ENCODE results near the gene TPD52L3. TPM values are rescaled to one million over a fixed set of nuclear protein-coding genes. Genes with fewer than 3 reads are reported as not detected.

TPD52L3 gene
- total RNA-seq, result not detected
- long read RNA-seq, result 0 reads

DNA sequence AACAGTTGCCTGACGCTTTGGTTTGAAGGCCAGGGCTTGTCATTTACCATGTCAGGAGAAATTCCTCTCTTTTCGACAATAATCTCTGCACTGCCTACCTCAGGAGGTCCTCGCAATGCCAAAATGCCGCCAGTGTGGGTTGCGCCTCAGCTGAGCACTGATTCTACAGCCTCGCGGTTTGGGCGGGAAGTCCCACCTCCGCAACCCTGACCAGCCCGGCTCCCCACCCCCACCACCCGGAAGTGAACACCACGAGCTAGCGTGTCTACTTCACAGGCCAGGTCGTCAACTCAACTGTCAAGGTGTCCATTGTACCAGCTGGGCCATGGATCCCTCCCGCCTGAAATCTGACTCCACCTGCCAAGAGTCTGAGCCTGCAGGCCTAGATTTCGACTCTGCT is at the start of gene TPD52L3:
TPD52L3 (plus strand) TSS at position 273 of the 400 bp plus-strand sequence. CDS start 221 bp downstream, outside the sequence.
- no peak for ATAC-seq (ENCODE audit: poor library complexity)
- intact Hi-C loops (cut with DNase I), result no loop called here
- no peak for DNase-seq

DNA sequence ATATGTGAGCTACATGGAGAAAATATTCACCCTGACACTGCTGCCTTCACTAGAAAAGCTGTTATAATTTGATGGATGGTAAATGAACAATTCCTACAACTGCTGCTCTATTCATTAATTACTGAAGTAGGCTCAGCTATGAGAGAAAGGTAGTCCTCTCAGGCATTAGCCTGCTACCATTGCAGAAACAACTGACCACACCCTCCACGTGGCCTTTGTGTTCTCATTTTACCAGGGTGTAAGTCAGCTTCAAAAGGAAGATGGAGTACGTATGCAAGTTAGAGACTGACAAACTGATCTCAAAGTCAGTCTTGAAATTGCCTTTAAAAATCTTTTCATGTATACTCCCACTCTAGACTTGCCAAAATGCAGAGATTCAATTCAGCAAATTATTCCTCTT is 26.3 kb upstream of the TPD52L3 start:
- ATAC-seq (ENCODE audit: poor library complexity), result no peak
- no peak for DNase-seq
- intact Hi-C loops (cut with DNase I), result no loop called here

DNA sequence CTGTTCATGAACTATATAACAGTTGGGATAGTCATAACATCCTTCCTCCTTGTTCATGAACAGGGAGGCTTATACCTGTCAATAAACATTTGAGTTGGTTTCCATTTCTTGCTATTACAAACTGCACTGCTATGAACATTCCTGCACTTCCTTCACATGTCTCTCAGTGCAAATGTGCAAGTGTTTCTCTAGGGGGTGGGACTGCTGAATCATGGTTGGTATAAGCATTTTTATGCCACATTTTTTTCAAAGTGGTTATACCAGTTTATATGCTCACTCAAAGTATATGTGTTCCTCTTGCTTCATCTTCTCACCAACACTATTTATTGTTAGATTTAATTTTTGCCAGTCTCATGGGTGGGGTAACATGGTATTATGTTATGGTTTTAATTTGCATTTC is 25.8 kb upstream of the TPD52L3 start:
- intact Hi-C loops (cut with DNase I), result no loop called here

DNA sequence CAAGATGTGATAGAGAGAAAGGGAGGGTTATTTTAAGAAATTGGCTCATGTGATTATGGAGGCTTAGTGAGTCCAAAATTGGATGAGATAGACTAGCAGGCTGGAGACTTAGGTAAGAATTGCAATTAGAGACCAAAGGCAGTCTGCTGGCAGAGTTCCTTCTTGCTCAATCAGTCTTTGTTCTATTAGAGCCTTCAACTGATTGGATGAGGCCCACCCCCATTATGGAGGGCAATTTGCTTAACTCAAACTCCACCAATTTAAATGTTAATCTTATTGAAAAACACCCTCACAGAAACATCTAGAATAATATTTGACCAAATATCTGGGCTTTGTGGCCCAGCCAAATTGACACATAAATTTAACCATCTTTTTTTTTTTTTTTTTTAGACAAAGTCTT is 23.9 kb upstream of the TPD52L3 start:
- ATAC-seq (ENCODE audit: poor library complexity) (no peak), DNase-seq (no peak)
- intact Hi-C loops (cut with DNase I), result no loop called here

More for the DNA sequence above, 25.8 kb upstream of the TPD52L3 start:
- DNase-seq, result no peak
- ATAC-seq (ENCODE audit: poor library complexity), result no peak

DNA sequence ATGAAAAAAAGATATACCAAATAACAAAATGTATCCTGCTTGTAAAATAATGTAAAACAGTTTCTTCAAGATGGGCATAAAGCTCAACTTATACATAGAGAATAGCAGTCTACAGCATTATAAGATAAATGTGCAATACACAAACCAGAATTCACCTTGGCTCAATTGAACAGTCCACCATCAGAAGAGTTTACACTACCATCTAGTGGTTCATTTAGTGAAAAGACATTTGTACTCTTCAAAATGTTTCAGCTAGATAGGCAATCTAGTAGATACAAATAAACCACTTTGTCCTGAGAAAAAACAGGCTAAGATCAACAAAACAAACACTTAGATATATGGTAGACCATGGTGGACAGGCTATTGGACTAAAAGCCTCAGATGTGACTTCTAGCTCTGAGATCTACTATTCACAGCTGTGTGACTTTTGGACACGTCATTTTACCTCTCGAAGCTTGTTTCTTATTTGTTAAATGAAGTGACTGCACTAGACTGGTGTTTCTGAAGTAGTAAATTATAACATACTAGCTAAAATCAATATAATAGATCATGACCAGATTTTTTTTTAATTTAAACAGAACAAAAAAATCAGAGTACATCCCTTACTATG is 22.1 kb upstream of the TPD52L3 start:
- no peak for DNase-seq
- peak; percentile 73 for ATAC-seq (ENCODE audit: poor library complexity)
- intact Hi-C loops (cut with DNase I), result loop anchor here (2.0 to 5.0 kb wide), 3 partner anchors 109 to 419 kb away; no protein-coding TSS in a partner anchor

DNA sequence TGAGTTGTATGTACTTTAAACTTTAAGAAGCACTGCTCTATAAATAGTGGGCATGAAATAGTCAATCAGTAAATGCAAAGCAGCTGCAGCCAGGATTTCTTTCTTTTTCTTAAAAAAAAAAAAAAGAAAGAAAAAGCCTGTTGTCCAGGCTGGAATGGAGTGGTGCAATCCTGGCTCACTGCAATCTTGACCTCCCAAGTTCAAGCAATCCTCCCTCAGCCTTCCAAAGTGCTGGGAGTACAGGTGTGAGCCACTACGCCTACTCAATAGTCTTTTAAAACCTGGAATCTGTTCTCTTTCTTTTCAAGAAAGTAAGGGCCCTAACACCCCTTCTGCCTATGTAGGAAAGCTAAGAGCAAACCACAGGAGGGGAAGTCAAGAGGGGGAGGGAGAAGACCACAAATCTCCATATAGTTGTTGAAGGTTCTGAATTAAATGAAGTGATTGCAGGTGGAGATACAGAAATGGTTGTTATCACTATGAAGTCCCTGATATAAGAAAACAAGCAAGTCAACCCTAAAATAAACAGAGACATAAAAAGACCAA is 20.6 kb upstream of the TPD52L3 start:
- DNase-seq (no peak), ATAC-seq (ENCODE audit: poor library complexity) (no peak)
- intact Hi-C loops (cut with DNase I), result loop anchor here (2.0 to 5.0 kb wide), 3 partner anchors 110 to 420 kb away; no protein-coding TSS in a partner anchor

DNA sequence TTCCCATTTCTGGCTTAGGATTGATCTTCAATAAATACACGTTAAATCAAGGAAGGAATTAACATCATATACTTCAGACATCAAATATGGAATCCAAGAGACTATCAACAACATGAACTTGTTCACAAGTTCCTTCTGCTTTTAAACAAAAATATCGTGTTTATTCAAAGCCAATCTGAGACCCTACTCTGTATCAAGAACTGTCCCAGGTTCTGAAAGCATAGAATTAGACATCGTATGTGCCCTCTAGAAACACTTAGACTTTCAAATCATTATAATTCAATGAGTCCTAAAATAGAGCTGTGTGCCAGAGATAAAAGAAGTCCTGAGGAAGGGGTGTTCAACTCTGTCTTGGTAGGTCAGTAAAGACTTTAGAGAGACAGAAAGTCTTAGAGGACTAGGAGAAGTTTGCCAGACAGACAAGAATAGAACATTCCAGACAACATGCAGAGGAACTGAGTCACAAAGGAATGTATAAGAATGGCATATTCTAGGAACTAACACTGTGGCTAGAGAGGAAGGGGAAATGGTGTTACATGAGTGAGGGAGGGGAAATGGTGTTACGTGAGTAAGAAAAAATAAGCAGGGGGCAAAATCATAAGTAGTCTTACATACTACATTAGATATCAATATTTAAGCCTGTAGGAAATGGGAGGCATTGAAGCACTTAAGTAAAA is 2.9 kb downstream of the TPD52L3 start:
- intact Hi-C loops (cut with DNase I), result no loop called here
- ATAC-seq (ENCODE audit: poor library complexity) (no peak), DNase-seq (no peak)

DNA sequence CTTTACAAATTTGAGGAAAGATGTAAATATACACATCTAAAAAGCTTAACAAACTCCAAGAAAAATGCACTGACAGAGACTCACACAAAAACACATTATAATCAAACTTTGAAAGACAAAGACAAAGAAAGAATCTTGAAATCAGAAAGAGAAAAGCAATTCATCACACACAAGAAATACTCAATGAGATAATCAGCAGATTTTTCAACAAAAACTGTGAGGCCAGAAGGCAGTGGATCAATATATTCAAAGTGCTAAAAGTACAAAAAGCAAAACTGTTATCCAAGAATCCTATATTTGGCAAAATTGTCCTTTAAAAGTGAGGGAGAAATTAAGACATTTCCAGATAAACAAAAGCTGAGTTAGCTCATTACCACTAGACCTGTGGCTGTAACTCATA is 6.1 kb downstream of the TPD52L3 start:
- intact Hi-C loops (cut with DNase I), result no loop called here
- ATAC-seq (ENCODE audit: poor library complexity), result no peak
- DNase-seq, result no peak

DNA sequence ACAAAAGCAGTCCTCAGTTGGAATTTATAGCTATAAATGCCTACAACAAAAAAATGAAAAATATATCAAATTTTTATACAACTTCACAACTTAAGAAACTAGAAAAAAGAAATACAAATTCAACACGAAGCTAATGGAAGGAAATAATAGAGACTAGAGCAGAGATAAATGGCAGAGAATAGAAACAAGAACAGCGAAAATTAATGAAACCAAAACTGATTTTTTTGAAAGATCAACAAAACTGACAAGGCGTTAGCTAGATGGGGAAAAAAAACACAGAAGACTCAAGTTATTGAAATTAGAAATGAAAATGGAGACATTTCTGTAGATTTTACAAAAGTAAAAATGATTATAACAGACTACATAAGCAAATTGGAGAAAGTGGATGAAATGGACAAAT is 20.6 kb downstream of the TPD52L3 start:
- intact Hi-C loops (cut with DNase I), result no loop called here
- ATAC-seq (ENCODE audit: poor library complexity) (no peak), DNase-seq (no peak)

DNA sequence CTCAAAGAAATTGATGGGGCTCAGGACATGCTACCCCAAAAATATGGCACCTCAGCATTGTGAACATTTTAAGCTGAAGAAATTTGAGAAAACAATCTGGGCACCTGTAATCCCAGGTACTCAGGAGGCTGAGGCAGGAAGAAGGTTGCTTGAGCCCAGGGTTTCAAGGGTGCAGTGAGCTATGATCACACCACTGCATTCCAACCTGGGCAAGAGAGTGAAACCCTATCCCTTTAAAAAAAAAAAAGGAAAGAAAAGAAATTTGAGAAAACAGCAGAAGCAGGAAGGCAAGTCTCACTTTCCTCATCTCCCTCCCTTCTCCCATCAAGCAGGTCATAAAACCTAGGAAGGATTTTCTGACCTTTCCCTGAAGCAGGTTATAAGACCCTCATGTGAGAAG is 23.6 kb downstream of the TPD52L3 start:
- no peak for DNase-seq
- intact Hi-C loops (cut with DNase I), result loop anchor here (2.0 to 10.0 kb wide), 3 partner anchors 143 to 323 kb away; no protein-coding TSS in a partner anchor
- no peak for ATAC-seq (ENCODE audit: poor library complexity)

DNA sequence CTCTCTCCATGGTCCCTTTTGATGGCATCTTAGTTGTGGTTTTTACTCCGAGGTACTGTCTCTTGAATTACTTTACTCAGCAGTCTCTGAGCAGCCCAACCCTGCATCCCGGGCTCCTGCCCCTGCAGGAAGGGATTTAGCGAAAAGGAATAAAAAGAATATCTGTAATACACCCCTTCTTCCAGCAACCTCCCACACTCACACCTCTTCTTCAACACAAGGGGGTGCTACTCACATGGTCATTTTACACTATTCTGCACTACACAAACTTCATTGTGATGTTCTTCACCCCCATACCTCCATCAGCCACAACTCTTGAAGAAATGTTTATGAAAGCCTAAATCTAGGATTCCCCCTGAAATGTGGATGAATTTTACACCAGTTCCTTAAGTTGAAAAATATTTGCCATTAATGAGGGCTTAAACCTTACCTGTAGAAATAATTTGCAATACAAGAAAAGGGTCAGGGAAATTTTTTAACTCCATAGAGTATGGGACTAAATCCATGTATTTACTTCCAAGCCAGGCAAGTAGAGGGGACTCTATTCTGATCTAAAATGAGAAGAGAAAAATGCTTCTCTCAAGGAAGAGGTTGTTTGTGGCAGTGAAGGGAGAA is 26.0 kb downstream of the TPD52L3 start:
- no peak for DNase-seq
- peak; percentile 83 for ATAC-seq (ENCODE audit: poor library complexity)
- intact Hi-C loops (cut with DNase I), result loop anchor here (10.0 kb wide), 2 partner anchors 141 to 321 kb away; no protein-coding TSS in a partner anchor

DNA sequence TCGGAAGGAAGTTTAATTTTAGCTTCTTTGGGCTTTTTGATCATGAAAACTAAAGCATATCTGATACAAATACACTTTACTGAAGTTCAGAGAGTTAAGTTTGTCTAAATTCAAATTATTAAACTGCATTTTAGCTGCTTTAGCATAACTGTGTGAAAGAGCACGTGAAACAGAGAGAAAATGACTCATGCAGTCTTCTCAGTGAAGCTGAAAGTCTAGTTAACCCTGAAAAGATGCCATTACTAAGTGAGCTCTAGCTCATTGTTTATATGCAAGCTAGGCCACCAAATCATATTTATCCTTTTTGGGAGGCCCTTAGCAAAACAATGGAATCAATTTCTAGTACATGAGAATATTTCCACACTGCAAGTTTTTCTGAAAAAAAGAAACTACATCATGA is 27.6 kb downstream of the TPD52L3 start:
- no peak for ATAC-seq (ENCODE audit: poor library complexity)
- intact Hi-C loops (cut with DNase I), result loop anchor here (10.0 kb wide), 2 partner anchors 139 to 319 kb away; no protein-coding TSS in a partner anchor
- no peak for DNase-seq

DNA sequence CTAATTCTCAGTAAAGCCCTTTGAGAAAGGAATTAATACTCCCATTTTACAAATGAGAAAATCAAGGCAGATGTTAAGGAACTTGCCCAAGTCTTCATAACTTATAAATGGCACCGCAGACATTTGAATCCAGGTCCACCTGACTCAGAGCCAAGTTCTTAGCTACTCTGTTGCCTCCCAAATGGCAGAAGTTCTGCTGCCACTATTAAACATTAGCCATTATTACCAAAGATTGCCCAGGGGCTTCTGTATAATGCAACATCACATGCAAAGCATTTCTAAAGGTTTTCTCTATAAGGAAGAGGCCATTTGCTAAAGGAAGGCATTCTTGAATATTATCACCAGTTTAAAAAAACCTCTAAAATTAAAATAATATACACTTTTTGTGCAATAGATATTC is 28.3 kb downstream of the TPD52L3 start:
- DNase-seq, result no peak
- no peak for ATAC-seq (ENCODE audit: poor library complexity)
- intact Hi-C loops (cut with DNase I), result loop anchor here (10.0 kb wide), 2 partner anchors 138 to 318 kb away; no protein-coding TSS in a partner anchor

DNA sequence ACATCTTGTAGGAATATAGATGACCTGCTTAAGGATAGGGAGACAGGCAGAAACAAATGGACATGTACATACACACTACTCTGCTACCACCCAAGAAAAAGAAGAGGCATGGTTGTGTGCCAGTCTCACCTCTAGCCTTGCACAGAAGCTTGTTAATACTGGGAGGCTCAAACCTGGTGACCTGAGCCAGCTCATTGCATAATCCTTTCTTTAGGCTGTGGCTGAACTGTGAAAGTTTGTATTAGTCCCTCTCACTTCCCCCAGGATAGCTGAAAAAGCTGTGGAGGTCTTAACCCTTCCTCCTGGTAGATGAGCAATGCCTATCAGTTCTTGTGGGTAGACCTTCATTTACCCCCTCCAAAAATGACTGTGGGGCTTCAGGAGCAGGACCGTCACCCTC is 28.7 kb downstream of the TPD52L3 start:
- ATAC-seq (ENCODE audit: poor library complexity) (no peak), DNase-seq (no peak)
- intact Hi-C loops (cut with DNase I), result loop anchor here (10.0 kb wide), 2 partner anchors 138 to 318 kb away; no protein-coding TSS in a partner anchor

DNA sequence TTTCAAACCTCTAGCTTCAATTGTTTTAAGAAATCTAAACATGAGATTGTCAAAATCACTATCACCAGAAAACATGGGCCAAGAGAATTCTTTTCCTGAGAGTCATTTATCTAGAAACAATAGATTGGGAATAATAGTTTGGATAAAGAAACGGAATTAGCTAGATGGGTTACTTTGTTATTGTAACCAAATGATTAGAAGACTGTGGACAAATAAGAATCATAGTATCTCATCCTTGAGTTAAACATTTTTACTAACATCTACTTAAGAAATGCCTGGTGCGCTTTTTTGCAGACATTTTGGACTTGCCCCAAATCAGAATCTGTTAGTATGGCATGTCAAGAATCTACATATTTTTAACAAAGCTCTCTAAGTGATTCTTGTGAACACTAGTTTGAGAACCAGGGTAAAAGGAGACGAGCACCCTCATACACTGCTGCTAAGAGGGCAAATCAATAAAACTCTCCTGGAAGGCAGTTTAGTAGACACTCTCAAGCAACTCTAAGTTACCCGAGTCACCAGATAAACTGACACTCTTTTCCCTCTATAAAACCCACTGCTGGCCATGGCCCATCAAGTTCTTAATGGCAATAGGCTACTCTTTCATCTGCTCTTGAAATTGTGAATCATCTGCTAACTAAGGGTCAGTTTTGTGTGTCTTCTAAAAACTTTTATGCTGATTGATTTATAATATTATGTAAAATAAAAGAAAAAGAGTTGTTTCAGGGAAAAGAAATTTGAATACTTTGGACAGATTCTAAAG is 39.1 kb downstream of the TPD52L3 start:
- ATAC-seq (ENCODE audit: poor library complexity), result no peak
- DNase-seq, result no peak
- intact Hi-C loops (cut with DNase I), result no loop called here

DNA sequence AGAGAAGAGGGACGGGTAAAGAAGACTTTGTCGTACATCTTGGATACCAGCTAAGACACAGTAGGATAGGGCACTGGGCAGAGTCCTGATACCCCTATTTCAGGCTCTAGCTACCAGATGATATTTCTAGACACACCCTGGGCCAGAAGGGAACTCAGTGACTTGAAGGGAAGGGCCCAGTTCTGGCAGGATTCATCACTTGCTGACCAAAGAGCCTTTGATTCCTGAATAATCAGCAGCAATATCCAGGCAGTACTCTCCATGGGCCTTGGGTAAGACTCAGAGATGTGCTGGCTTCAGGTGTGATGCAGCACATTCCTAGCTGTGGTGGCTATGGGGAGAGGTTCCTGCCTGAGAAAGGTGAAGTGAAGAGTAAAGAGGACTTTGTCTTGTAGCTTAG is 40.7 kb downstream of the TPD52L3 start:
- intact Hi-C loops (cut with DNase I), result no loop called here
- DNase-seq (no peak), ATAC-seq (ENCODE audit: poor library complexity) (no peak)
